ENCODE data around the gene CEBPZ.
"Not testable (repeated sequence)": the region's sequence is repeated elsewhere in the genome, so short reads cannot be mapped to it uniquely, and the experiment has no call there.

CEBPZ gene

DNA sequence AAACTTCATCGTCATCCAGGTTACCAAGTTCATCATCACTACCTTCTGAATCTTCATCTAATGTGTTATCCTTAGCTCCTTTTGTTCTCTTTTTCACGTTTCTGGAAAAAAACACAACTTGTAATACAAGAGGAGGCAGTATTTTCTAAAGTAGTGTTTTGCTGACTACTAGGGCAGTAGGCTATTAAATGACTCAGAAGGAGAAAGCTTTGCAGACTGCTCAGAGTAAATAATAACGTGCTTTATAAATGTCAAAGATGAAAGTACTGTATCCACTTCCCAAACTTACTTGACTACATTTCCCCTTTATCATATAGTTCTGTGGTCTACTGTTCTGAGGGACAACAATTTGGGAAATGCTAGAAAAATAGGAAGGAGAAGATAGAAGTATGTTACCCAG lies 19.5 kb downstream of the CEBPZ start:
- DNase-seq, result no peak

DNA sequence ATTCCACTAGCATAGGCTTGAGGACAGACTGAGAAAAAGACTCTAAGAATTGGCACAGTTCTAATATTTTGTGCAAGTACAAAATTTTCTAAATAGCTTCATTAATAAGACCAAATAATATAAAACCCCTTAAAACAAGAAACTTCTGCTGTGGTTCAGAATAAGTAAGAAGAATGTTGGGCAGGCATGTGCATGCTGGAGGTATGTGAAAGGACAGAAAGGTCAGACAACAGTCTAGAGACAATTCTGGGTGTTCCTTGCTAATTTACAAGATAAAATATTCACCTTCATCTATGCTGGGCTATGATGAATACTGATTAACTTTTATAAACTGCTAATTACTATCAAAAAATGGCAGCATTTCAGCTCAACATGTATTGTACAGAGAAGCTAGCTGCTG lies 20.2 kb downstream of the CEBPZ start:
- DNase-seq, result no peak

DNA sequence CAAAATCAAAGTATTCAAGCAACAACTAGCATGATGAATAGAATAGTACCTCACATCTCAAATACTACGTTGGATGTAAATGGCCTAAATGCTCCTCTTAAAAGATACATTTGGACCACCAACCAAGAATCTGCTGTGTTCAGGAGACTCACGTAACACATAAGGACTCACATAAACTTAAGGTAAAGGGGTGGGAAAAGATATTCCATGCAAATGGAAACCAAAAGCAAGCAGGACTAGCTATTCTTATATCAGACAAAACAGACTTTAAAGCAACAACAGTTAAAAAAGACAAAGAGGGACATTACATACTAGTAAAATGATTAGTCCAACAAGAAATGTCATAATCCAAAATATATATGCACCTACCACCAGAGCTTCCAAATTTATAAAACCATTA lies 24.6 kb downstream of the CEBPZ start:
- DNase-seq, result not testable (repeated sequence)

DNA sequence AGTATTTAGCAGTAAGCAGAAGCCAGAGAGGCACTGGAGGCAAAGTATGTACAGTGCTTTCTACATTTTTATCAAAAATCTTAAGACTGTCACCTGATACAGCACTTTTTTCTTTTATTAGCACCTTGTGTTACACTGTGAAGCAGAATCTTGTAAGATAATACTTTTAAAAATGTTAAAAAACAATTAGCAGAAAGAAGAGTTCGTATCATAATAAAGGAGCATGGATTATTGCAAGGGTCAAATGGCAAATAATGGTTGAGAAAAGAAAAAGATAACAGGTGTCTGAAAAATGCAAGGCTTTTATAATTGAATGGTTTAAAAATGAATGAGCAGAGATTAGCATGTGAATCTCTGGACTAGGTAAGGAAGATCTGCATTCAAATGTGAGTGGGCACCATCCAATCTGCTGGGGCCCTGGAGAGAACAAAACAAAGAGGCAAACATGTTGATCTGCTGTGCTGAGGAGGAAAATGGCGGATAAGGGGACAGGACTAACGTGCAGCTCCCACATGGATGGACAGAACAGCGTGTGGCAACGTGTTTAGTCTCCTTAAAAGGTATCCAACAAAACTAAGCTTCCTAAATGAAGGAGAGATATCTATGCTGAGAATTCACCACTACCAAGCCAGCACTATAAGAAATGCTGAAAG lies 25.6 kb downstream of the CEBPZ start:
- DNase-seq, result no peak

DNA sequence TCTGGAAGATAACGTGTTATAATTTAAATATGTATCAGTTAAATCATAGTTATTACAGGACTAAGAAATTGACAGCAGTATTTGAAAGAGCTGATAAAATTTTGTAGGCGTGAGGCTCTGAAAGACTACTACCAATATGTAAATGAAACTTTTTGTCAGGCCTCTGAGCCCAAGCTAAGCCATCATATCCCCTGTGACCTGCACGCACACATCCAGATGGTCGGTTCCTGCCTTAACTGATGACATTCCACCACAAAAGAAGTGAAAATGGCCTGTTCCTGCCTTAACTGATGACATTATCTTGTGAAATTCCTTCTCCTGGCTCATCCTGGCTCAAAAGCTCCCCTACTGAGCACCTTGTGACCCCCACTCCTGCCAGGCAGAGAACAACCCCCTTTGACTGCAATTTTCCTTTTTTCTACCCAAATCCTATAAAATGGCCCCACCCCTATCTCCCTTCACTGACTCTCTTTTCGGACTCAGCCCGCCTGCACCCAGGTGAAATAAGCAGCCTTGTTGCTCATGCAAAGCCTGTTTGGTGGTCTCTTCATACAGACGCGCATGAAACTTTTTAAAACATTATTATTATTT lies 26.2 kb downstream of the CEBPZ start:
- not testable (repeated sequence) for DNase-seq

DNA sequence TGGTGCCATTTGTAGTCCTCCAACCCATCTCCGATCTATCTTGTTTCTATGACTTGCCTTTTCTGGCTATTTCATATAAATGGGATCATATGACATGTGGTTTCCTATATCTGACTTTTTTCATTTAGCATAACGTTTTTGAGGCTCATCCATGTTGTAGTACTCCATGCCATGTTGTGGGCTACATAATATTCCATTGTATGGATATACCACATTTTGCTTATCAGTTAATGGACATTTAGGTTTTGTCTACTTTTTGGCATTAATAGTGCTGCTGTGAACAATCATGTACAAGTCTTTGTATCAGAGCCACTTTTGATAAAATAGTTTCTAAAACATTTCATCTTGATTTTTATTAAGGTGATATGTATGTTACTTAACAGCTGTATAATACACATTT lies 27.7 kb downstream of the CEBPZ start:
- no peak for DNase-seq

DNA sequence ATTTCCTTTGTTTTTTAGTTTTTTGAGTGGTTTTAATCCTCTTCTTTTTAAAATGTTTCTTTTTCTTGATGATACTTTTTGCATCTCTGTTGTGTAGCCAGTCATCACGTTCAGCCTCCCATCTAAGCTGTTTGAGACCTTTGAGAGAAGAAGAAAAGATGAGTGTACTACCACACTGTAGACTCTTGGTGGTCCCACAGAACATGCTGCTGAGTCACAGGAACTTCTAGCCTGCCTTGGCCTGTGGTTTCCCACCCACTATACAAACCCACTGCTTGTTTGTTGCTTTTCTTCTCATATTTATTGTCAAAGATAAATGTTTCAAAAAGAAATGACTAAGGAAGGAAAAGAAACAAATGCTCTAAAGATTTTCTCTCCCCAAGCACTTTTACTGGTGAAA lies 29.6 kb downstream of the CEBPZ start:
- DNase-seq, result no peak

DNA sequence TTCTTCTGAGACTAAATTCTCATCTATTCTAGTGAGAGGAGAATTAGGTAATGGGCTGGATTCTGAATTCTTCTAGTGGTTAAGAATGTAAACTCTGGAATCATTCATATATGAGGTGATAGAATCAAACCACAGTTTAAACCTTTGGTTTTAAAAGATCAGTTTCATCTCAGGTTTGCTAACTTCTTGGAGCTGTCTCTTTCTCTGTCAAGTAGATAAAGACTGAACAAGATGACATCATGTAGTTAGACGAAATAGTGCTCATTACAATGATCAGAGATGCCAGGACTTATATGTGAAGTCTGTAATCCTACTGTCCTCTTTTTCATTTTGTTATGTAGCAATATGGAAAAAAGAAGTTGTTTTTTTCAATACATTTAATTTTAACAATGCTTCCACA lies 30.2 kb downstream of the CEBPZ start:
- no peak for DNase-seq

DNA sequence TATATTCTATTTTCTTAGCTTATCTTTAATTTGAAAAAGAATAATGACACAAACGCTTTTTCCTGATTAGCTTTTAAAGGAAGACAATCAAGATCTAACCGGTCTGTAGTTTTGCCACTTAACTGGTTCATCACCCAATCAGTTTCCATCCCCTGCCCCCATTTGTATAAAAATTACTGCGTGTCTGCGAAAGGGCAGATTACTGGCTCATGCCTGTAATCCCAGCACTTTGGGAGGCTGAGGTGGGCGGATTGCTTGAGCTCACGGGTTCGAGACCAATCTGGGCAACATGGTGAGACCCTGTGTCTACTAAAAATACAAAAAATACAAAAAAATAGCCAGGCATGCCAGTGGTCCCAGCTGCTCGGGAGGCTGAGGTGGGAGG lies 32.7 kb downstream of the CEBPZ start:
- no peak for DNase-seq

DNA sequence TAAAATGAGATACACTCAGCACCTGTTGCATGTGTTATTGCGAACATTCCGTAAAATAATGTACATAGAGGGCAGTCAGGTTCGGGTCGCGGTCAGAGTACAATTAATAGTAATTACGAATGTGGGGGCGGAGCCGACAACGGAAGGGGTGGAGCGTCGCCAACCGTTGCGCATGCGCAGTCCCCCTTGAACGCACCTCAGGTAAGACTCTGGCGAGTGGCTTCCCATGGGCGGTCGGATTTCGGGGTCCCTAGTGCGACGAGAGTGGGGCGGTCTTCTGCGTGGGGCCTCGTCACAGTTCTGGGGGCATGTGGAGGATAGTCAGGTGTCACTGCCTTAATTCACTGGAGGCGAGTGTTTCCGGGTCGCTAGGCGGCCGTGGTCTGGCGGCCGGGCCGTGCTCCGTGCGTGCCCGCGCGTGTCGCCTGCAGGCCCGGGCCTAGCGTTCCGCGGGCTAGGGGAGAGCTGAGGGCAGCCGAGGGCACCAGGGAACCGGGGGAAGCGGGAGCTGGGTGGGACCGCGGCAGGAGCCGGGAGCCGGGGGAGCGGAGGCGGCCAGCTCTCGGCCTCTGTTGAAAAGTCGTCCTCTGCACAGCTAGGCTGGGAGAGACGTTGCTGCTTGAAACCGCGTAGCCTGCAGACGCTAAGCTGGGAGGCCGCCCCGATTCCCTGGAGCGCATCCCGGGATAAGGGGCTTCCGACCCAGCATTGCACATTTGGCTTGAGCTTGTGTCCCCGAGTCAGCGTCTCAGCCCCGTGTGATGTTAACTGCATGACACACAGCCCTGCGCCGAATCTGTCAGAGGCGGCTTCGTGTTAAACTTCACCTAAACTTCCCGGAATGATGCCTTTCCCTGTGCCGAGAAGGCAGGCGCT lies 34.8 kb downstream of the CEBPZ start, which contains the start of gene CEBPZOS:
Gene CEBPZOS, plus strand, starts transcription at position 177 of the 876 bp plus-strand sequence. CDS start 3,209 bp downstream, outside the sequence.
- peak; percentile 63 for DNase-seq

DNA sequence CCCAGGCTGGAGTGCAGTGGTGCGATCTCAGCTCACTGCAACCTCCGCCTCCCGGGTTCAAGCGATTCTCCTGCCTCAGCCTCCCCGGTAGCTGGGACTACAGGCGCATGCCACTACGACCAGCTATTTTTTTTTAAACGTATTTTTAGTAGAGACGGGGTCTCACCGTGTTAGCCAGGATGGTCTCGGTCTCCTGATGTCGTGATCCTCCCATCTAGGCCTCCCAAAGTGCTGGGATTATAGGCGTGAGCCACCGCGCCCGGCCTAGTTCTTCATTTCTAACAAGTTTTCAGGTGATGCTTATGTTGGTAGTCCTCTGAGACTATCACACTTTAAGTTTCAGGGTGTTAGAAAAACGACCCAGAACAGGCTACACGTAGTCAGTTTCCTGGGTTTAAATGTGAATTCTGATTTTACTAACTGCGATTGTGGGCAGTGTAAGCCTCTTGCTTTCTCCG lies 35.5 kb downstream of the CEBPZ start:
- not testable (repeated sequence) for DNase-seq

DNA sequence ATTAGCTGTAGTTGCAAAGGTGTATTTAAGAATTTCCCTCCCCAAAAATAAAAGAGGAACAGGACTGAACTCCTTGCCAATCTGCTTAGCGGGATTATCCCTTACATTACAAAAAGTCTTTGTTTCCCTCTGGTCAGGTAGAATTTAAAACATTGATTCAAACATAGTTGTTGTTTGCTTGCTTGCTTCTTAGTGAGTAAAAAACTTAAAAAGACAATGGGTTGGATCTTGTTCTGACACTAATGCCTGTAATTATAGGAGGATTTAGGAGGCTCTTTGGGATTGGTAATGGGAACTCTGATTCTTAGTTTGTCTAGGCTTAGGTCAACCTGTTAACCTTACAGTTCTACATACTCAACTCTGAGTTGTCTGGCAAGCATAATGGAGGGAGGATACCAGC lies 38.8 kb downstream of the CEBPZ start:
- no peak for DNase-seq

DNA sequence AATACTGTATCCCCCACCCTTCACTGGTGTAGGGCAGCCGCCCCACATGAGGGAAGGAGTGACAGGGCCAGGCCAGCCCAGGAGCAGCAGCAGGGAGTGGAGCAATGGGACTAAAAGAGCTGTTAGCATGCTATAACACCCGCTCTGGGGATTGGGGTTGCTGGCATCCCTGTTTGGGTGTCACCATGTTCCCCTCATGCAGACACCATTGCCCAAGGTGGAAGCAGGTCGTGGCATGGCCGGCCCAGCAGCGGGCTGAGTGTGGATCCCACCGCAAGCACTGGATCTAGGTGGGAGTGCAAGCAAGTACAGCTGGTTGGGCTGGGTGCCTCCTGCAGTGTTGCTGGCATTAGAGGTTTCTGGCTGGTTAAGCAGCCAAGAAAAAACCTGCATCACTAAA lies 39.6 kb downstream of the CEBPZ start:
- no peak for DNase-seq

DNA sequence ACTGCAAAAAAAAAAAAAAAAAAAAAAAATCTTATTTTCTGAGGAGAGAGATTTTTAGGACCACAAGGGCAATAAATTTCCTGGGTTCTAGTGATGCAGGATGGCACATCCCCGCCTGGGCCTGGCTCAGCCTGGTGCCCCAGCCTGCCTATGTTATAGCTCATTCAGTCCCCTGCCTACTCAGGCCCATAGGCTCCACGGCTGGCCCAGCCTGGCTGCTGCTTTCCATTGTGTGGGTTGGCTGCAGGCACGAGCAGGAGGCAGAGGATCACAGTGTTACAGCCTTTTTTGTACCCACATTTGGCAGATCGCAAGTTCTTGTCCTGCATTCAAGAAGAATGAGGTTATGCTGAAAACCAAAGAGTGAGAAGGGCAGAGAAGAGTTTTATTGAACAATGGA lies 40.1 kb downstream of the CEBPZ start:
- DNase-seq, result no peak

DNA sequence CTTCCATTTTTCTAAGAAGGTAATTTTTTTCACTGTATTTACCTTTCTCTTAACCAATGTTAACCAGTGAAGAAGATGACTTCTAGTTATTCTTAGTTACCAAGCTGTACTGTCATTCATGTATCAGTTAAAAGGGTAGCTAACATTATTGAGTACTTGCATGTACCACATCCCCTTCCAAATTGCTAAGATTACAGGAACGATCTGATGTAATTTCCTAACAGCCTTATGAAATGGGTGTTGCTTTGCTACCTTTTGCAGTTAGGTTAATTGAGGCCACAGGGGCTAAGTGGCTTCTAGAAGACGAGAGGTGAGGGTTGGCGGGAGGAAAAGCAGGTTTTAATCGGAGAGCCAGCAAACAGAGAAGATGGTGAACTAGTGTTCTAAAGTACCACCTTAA lies 41.1 kb downstream of the CEBPZ start:
- DNase-seq, result no peak

DNA sequence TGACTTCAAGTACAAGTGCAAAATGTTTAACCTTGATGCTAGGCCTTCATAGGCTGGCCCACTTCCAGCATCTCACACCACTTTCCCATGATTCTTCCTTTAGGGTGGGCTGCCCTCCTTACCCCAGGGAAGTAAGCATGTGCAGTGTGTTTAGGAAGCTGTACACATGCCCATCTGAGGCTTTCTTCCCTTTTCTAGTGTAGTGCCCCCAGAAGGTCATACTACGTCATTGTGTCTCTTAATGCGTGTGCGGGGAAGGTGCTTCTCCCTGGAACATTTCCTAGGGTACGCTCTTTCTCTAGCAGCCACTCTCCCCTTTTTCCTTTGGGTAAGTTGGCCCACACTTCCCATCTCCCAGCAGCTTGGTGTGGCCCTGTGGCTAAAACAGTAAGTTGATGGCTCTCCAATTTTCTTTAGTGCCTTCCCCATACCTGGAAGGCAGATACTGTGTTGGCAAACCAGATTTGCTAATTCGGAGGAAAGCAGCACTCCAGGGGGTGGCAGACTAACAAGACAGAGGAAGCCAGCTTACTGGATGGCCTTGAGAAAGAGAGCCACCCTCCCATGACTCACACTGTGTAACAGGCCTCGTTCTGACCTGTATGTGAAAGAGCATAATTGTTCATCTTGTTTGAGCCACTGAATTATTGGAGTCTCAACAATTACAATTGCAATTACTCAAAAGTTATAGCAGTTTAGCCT lies 41.8 kb downstream of the CEBPZ start:
- DNase-seq, result no peak

DNA sequence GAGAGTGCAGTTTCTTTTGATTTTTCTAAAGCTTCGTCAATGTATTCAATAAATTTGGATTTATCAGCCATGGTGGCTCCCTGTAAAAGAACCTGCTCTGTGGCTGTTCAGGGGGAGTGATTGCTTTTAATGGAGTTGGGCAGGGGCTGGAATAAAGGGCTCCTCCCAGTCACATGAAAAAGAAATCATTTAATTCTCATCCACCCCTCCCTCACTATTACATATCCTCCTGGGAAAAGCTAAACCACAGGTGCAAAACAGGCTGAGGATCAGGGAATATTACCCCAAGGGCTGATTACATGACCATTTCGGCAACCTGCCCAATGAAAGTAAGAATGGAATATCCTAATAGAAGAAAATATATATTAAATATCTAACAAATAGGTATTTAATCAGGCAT lies 42.8 kb downstream of the CEBPZ start, which contains the start of gene SULT6B1:
Gene SULT6B1, minus strand, starts transcription at position 101 of the 400 bp plus-strand sequence. Its CDS starts 30 bp downstream, at position 71.
- no peak for DNase-seq

DNA sequence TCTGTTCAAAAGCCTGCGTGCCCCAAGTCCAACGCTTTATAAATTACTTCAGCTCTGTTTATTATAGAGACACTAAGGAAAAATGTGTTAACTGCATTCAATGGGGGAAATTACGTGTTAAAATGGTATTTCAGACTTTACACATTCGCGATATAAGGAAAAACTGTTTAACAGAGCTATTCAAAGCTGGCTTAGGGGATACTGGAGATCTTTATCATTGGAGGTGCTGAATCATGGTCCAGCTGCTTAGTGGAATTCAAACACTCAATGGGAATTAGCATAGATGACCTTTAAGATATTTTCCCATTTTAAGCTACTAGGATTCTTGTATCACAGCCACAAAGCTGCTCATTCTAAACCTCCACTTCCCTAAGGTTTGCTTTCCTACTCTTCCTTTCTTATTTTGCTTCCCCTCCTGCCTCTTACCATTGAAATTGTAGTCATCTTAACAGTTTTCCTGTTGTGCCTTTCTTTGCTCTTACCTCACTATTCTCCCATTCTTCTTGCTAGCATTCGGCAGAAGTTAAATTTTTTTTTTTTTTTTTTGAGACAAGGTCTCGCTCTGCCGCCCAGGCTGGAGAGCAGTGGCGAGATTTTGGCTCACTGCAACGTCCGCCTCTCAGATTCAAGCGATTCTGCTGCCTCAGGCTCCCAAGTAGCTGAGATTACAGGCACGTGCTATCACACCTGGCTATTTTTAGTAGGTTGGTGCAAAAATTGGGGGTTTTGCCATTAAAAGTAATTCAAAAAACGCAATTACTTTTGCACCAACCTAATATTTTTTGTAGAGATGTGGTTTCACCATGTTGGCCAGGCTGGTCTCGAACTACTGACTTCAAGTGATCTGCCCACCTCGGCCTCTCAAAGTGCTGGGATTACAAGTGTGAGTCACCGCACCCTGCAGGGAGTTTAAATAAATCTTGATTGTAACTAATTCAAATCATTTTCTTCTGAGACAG lies 49.4 kb downstream of the CEBPZ start:
- no peak for DNase-seq

DNA sequence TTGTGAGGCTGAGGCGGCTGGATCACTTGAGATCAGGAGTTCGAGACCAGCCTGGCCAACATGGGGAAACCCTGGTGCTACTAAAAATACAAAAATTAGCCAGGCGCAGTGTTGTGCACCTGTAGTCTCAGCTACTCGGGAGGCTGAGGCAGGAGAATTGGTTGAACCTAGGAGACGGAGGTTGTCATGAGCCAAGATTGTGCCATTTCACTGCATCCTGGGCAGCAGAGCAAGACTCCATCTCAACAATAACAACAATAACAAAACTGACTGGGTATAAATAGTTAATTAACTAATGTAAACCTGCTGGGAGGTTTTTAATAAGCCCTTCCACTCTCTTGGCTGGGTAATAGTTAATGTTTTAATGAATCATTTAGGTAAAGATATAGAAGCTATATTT lies 50.8 kb downstream of the CEBPZ start:
- no peak for DNase-seq

DNA sequence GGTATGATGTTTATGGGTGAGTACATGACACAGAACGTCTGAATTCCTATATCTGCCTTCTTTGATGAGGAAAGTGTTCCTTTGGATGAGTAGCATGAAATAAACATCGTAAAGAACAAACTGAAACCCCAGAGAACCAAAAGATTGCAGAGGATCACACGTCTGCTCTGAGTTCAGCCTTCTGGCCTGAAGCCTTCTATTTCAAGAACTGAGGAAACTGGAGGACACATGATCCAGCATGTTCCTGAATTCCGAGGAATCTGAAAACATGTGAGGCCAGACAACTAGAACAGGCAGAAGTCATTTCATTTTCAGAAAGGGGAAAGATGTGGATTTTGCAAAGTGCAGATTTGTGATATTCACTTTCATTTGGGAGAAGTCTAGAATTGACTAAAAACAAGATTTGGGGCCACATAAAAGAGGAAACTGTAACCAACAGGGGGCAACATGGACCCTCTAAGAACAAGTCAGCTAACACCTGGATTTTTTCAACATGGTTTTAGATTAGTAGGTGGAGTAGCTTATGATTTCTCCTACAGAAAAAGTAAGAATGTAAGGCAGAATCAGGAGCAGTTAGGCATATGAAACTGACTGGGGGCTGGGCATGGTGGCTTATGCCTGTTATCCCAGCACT lies 51.3 kb downstream of the CEBPZ start:
- no peak for DNase-seq

DNA sequence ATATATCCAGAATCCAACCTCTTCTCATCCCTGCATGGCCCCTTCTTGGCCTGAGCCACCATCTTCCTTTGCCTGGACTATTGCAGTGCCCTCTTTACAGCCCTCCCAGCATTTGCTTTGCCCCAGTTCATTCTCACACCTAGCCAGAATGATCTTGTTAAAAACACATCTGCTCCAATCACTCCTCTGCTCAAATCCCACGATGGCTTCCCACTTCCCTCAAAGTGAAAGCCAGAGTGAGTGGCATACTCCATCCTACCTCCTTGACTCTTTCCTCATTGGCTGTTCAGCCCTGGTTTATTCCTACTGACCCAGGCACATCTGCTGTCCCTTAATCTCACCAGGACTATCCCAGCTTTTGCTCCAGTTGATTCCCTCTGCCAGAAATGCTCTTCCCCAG lies 57.7 kb downstream of the CEBPZ start:
- DNase-seq, result no peak

DNA sequence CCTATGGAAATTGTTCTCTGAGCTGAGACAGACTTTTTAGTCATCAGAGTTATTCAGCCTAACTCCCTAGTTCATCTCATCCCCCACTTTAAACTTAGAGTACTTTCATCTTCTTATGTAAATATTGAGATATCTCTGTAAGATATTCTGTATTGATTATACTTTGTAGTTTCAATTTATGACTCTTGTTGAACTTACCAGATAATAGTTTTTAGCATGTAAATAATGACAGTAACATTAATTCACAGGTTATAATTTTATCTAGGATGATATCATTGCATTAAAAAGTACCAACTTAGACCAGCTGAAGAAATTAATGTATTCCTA lies 59.8 kb downstream of the CEBPZ start:
- DNase-seq, result no peak
